Measurements from ENCODE around the gene ERGIC1. TPM values are rescaled to one million over a fixed set of nuclear protein-coding genes. Genes with fewer than 3 reads are reported as not detected.
A peak's percentile ranks its signal among the peaks of the same experiment; 100 is the strongest.

Gene ERGIC1
- total RNA-seq, 1 experiment from 2014 or later: 77.0 TPM

DNA sequence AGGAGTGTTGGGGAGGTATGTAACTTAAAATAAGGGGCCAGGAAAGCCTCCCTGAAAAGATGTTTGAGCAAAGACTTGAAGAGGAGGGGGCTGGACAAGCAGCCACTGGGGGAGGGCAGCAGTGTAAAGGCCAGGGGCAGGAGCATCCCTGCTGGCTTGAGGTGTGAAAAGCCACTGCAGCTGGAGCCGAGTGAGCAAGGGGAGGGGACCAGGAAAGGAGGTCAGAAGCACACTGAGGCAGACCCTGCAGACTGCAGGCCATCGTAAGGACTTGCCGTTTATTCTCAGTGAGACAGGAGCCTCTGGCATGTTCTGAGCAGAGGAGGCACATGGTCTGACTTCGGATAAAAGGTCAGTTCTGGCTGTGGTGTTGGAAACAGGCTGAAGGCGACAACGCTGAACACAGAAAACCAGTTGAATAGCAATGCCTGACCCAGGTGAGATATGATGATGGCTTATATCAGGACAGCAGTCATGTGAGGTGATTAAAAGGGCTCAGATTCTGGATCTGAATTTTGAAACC lies 10.2 kb upstream of the ERGIC1 start:
- Histone ChIP-seq H3T11ph (ENCODE audit: low read length) (no peak overlapping the region), H2BK5ac (ENCODE audit: insufficient read length, low read length) (no peak overlapping the region), H3K4ac (ENCODE audit: low read depth, low read length) (no peak overlapping the region), H2BK12ac (ENCODE audit: insufficient read length, low read depth, low read length) (no peak overlapping the region), H4K20me1 (ENCODE audit: control insufficient read depth, insufficient read depth, insufficient read length) (no peaks in the 10 kb centered on the region), H2BK120ac (ENCODE audit: low read depth, low read length, poor library complexity, severe bottlenecking) (no peak overlapping the region), H3K23me2 (ENCODE audit: insufficient read length, low read depth, low read length, poor library complexity, severe bottlenecking) (no peaks in the 10 kb centered on the region), H3K79me2 (ENCODE audit: insufficient read depth, low read length) (no peaks in the 10 kb centered on the region), H3K27ac (ENCODE audit: insufficient read length, low read depth, low read length) (no peak overlapping the region), H2AFZ (ENCODE audit: low read length) (no peak overlapping the region), H3K9ac (ENCODE audit: extremely low read depth, insufficient read length, low read length) (no peak overlapping the region), H3K23ac (ENCODE audit: insufficient read length, low read depth, low read length) (no peak overlapping the region), H2AK5ac (ENCODE audit: insufficient read length, low read length) (no peak overlapping the region), H3K27me3 (ENCODE audit: insufficient read depth, low read length) (no peaks in the 10 kb centered on the region), H3K9me3 (ENCODE audit: control insufficient read depth, low read depth, low read length) (no peaks in the 10 kb centered on the region), H2BK15ac (ENCODE audit: low read depth, low read length) (no peak overlapping the region), H4K91ac (ENCODE audit: insufficient read length, low read depth, low read length) (no peak overlapping the region), H3K56ac (ENCODE audit: insufficient read length, low read depth, low read length) (no peak overlapping the region), H3K79me1 (ENCODE audit: insufficient read depth, low read depth, low read length, poor library complexity, severe bottlenecking) (no peaks in the 10 kb centered on the region), H3K4me2 (ENCODE audit: insufficient read depth, insufficient read length, low read length) (no peak overlapping the region), H3K18ac (ENCODE audit: insufficient read length, low read depth, low read length) (no peak overlapping the region), H4K8ac (replicated peaks; ENCODE audit: insufficient read length, low read depth, low read length) (no peak overlapping the region), H3K4me1 (ENCODE audit: insufficient read depth, low read length) (no peaks in the 10 kb centered on the region; the same call in 1 of the 2 replicates), H3K14ac (ENCODE audit: insufficient read depth, low read length) (no peak overlapping the region; the same call in 1 of the 2 replicates), H2BK20ac (ENCODE audit: low read depth, low read length, poor library complexity, severe bottlenecking) (no peak overlapping the region), H4K5ac (ENCODE audit: insufficient read length, low read depth, low read length) (no peak overlapping the region)
- no CpG with 5 or more reads among the region's 6 CpGs for WGBS (ENCODE audit: extremely low coverage, insufficient read length, low lambda C conversion rate)
- H3K27ac Mint-ChIP-seq: peak overlapping the region in 1 of 3 experiments; percentile 24; a peak in 1 of 7 replicates
- H3K4me1 Mint-ChIP-seq: peaks cover 23% of the 10 kb centered on the region in 2 experiments
- DNase-seq: no peak
- TF ChIP-seq, protein P1, sequence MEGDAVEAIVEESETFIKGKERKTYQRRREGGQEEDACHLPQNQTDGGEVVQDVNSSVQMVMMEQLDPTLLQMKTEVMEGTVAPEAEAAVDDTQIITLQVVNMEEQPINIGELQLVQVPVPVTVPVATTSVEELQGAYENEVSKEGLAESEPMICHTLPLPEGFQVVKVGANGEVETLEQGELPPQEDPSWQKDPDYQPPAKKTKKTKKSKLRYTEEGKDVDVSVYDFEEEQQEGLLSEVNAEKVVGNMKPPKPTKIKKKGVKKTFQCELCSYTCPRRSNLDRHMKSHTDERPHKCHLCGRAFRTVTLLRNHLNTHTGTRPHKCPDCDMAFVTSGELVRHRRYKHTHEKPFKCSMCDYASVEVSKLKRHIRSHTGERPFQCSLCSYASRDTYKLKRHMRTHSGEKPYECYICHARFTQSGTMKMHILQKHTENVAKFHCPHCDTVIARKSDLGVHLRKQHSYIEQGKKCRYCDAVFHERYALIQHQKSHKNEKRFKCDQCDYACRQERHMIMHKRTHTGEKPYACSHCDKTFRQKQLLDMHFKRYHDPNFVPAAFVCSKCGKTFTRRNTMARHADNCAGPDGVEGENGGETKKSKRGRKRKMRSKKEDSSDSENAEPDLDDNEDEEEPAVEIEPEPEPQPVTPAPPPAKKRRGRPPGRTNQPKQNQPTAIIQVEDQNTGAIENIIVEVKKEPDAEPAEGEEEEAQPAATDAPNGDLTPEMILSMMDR (conservative IDR thresholded peaks at IDR 0.05): no peak
- peaks cover 0 to 18% (median 10%) of the 10 kb centered on the region in 3 experiments; a peak in 4 of 7 replicates for H3K36me3 Mint-ChIP-seq (ENCODE audit: insufficient read depth in 1 of 3, low read depth in 3 of 3)
- no peak overlapping the region for H3K4me3 Mint-ChIP-seq
- H3K9me3 Mint-ChIP-seq: peaks cover 14 to 16% of the 10 kb centered on the region in 2 experiments
- H3K27me3 Mint-ChIP-seq (ENCODE audit: low read depth): peaks cover 29% of the 10 kb centered on the region

All from H9 (cell line).